ENCODE results near the gene TMEM139. TPM values are rescaled to one million over a fixed set of nuclear protein-coding genes. Genes with fewer than 3 reads are reported as not detected.

TMEM139 gene
- total and polyA plus RNA-seq, 10 of the 15 experiments (the other 5 are each of a cell fraction or from before 2014, with no cell fraction given): 0.31 TPM; not detected in 9

DNA sequence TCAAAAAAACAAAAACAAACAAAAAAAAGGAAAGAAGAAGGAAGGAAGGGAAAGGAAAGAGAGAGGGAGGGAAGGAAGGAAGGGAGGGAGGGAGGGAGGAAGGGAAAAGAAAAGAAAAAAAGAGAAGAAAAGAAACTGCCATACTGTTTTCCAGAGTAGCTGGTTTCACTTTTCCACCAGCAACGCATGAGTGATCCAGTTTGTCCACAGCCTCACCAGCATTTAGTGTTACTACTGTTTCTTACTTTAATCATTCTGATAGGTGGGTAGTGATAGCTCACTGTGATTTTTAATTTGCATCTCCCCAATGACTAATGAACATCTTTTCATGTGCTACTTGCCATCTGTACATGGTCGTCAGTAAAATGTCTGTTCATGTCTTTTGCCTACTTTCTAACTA lies 11.9 kb upstream of the TMEM139 start:
- FAIRE-seq (no peak), ATAC-seq (no peak), DNase-seq (ENCODE audit: low read depth, low spot score) (no peak)
- H3K79me2 ChIP-seq (ENCODE audit: control insufficient read depth, insufficient read depth, low read length): no peaks in the 10 kb centered on the region
- intact Hi-C loops (cut with micrococcal nuclease; ENCODE audit: unreplicated experiment): no loop called here
- H3K9ac ChIP-seq (ENCODE audit: control insufficient read depth, insufficient read depth, low read length): no peak overlapping the region
- no peaks in the 10 kb centered on the region for H4K20me1 ChIP-seq (ENCODE audit: control insufficient read depth, insufficient read depth)
- H3K4me3 ChIP-seq: no peak overlapping the region
- SMC1A ChIA-PET (ENCODE audit: uncharacterized antibody, unreplicated experiment): no interaction called here
- 75% methylated on average over 2 of the region's 2 CpGs for WGBS (ENCODE audit: insufficient coverage, insufficient replicate concordance, low lambda C conversion rate, missing lambda C conversion rate)
- H2AFZ ChIP-seq (ENCODE audit: control insufficient read depth, low read depth, low read length): no peak overlapping the region
- CTCF ChIA-PET: interaction anchor here (1.3 to 2.4 kb wide), 2 partner anchors 11 to 33 kb away, joined by 7 read pairs; no protein-coding TSS in a partner anchor
- peaks cover 4 to 5% of the 10 kb centered on the region in 2 experiments for H3K36me3 ChIP-seq (ENCODE audit: control insufficient read depth in 2 of 2, insufficient read depth in 2 of 2, low read length in 1 of 2)
- H3K4me2 ChIP-seq (ENCODE audit: control insufficient read depth, insufficient read depth): no peak overlapping the region
- POLR2A ChIA-PET: no interaction called here
- TF ChIP-seq, protein P1, sequence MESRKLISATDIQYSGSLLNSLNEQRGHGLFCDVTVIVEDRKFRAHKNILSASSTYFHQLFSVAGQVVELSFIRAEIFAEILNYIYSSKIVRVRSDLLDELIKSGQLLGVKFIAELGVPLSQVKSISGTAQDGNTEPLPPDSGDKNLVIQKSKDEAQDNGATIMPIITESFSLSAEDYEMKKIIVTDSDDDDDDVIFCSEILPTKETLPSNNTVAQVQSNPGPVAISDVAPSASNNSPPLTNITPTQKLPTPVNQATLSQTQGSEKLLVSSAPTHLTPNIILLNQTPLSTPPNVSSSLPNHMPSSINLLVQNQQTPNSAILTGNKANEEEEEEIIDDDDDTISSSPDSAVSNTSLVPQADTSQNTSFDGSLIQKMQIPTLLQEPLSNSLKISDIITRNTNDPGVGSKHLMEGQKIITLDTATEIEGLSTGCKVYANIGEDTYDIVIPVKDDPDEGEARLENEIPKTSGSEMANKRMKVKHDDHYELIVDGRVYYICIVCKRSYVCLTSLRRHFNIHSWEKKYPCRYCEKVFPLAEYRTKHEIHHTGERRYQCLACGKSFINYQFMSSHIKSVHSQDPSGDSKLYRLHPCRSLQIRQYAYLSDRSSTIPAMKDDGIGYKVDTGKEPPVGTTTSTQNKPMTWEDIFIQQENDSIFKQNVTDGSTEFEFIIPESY (IDR thresholded peaks at IDR 0.05): no peak
- TF ChIP-seq, protein P2, sequence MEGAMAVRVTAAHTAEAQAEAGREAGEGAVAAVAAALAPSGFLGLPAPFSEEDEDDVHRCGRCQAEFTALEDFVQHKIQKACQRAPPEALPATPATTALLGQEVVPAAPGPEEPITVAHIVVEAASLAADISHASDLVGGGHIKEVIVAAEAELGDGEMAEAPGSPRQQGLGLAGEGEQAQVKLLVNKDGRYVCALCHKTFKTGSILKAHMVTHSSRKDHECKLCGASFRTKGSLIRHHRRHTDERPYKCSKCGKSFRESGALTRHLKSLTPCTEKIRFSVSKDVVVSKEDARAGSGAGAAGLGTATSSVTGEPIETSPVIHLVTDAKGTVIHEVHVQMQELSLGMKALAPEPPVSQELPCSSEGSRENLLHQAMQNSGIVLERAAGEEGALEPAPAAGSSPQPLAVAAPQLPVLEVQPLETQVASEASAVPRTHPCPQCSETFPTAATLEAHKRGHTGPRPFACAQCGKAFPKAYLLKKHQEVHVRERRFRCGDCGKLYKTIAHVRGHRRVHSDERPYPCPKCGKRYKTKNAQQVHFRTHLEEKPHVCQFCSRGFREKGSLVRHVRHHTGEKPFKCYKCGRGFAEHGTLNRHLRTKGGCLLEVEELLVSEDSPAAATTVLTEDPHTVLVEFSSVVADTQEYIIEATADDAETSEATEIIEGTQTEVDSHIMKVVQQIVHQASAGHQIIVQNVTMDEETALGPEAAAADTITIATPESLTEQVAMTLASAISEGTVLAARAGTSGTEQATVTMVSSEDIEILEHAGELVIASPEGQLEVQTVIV (IDR thresholded peaks at IDR 0.05; ENCODE audit: borderline replicate concordance, partially characterized antibody): no peak
- no peak for TF ChIP-seq EP300 (IDR thresholded peaks at IDR 0.05; ENCODE audit: borderline replicate concordance in 1 of 2, control insufficient read depth in 1 of 2, low read depth in 2 of 2, low read length in 2 of 2)
- TF ChIP-seq RFX5 (IDR thresholded peaks at IDR 0.05; ENCODE audit: low read depth, low read length): no peak
- H3K27me3 ChIP-seq (replicated peaks in 1 of 2; ENCODE audit: control insufficient read depth in 2 of 2, insufficient read depth in 2 of 2, low read length in 1 of 2): no peaks in the 10 kb centered on the region
- RAD21 ChIA-PET (ENCODE audit: unreplicated experiment): no interaction called here
- in situ Hi-C loops (cut with MboI): no loop called here
- no peaks in the 10 kb centered on the region for H3K9me3 ChIP-seq (replicated peaks; ENCODE audit: control insufficient read depth, insufficient read depth, low read length)
- BruUV-seq (replicated peaks): no TSS peak
- H3K27ac ChIP-seq (ENCODE audit: control insufficient read depth, insufficient read depth): no peak overlapping the region
- H3K4me1 ChIP-seq (ENCODE audit: control insufficient read depth, insufficient read depth, low read length): no peaks in the 10 kb centered on the region

Data from GM12878 (cell line).